ENCODE data around the gene KIAA1958. TPM values are rescaled to one million over a fixed set of nuclear protein-coding genes. Genes with fewer than 3 reads are reported as not detected.

KIAA1958 gene
- total RNA-seq, 4 donors from 2014 or later, result 13.1 to 17.2 (median 16.7) TPM

GRCh38 chr9:112443636-112444035 lies 43.0 kb upstream of the KIAA1958 start:
- Histone ChIP-seq H3K4me1 (no peaks in the 10 kb centered on the region), H3K27me3 (no peaks in the 10 kb centered on the region), H3K9me3 (no peaks in the 10 kb centered on the region), H3K4me3 (no peak overlapping the region), H3K27ac (no peak overlapping the region), H3K36me3 (no peaks in the 10 kb centered on the region)
- TF ChIP-seq POLR2A (IDR thresholded peaks at IDR 0.05) (no peak), CTCF (IDR thresholded peaks at IDR 0.05) (no peak)
- no peak for DNase-seq

GRCh38 chr9:112445196-112445595 lies 41.4 kb upstream of the KIAA1958 start:
- no peak overlapping the region for H3K4me3 ChIP-seq
- no peaks in the 10 kb centered on the region for H3K4me1 ChIP-seq
- TF ChIP-seq POLR2A (IDR thresholded peaks at IDR 0.05), result no peak
- no peaks in the 10 kb centered on the region for H3K36me3 ChIP-seq
- H3K27me3 ChIP-seq, result no peaks in the 10 kb centered on the region
- no peak overlapping the region for H3K27ac ChIP-seq
- DNase-seq, result no peak
- H3K9me3 ChIP-seq, result no peaks in the 10 kb centered on the region

- H3K27me3 ChIP-seq, result no peaks in the 10 kb centered on the region
- H3K4me3 ChIP-seq, result no peak overlapping the region
- H3K4me1 ChIP-seq, result no peaks in the 10 kb centered on the region
- H3K27ac ChIP-seq, result no peak overlapping the region
- no peaks in the 10 kb centered on the region for H3K9me3 ChIP-seq
- DNase-seq, result no peak
- TF ChIP-seq POLR2A (IDR thresholded peaks at IDR 0.05), result no peak
- no peak for TF ChIP-seq CTCF (IDR thresholded peaks at IDR 0.05)
- no peaks in the 10 kb centered on the region for H3K36me3 ChIP-seq
These were observed 40.5 kb upstream of the KIAA1958 start for GRCh38 chr9:112446080-112446479.

- Histone ChIP-seq H3K27me3 (no peaks in the 10 kb centered on the region), H3K36me3 (no peaks in the 10 kb centered on the region), H3K4me1 (no peaks in the 10 kb centered on the region), H3K27ac (no peak overlapping the region), H3K9me3 (no peaks in the 10 kb centered on the region), H3K4me3 (no peak overlapping the region)
- no peak for DNase-seq
- TF ChIP-seq CTCF (IDR thresholded peaks at IDR 0.05) (no peak), POLR2A (IDR thresholded peaks at IDR 0.05) (no peak)
These were observed 40.1 kb upstream of the KIAA1958 start for GRCh38 chr9:112446526-112446925.

GRCh38 chr9:112447283-112447761 lies 39.3 kb upstream of the KIAA1958 start:
- no peaks in the 10 kb centered on the region for H3K4me1 ChIP-seq
- no peaks in the 10 kb centered on the region for H3K9me3 ChIP-seq
- DNase-seq, result no peak
- no peak overlapping the region for H3K4me3 ChIP-seq
- no peaks in the 10 kb centered on the region for H3K27me3 ChIP-seq
- H3K36me3 ChIP-seq, result no peaks in the 10 kb centered on the region
- TF ChIP-seq POLR2A (IDR thresholded peaks at IDR 0.05) (no peak), CTCF (IDR thresholded peaks at IDR 0.05) (no peak)
- no peak overlapping the region for H3K27ac ChIP-seq

GRCh38 chr9:112462855-112463254 lies 23.8 kb upstream of the KIAA1958 start:
- H3K4me3 ChIP-seq, result no peak overlapping the region
- H3K27me3 ChIP-seq, result no peaks in the 10 kb centered on the region
- peaks cover 0 to 36% (median 0%) of the 10 kb centered on the region in 3 donors for H3K36me3 ChIP-seq
- no peaks in the 10 kb centered on the region for H3K9me3 ChIP-seq
- no peak for TF ChIP-seq POLR2A (IDR thresholded peaks at IDR 0.05)
- no peak for TF ChIP-seq CTCF (IDR thresholded peaks at IDR 0.05)
- no peak overlapping the region for H3K27ac ChIP-seq
- no peaks in the 10 kb centered on the region for H3K4me1 ChIP-seq
- no peak for DNase-seq

All from Peyer's patch (tissue), 4 donors.